ENCODE measurements around the gene C5orf58.
A peak's percentile ranks its signal among the peaks of the same experiment; 100 is the strongest.

C5orf58 gene

DNA sequence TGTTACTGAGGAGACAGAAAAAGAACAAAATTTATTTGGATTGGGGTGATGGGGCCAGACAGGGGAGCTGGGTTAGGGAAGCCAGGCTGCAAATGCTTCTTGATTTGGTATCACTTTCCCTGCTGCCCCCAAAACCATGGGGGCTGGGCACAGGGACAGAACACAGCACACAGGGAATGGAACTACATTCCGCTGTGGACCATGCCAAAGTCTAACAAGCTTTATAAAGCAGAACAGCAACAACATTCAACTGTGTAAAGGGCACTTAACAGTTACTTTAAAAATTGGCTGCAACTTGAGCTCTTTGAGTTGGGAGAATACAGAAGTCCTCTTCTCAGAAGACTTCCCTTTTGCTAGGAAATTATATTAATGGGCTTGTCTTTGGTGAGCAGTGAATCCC is 23.8 kb downstream of the C5orf58 start:
- no peak for DNase-seq (ENCODE audit: low read depth in 2 of 2)

DNA sequence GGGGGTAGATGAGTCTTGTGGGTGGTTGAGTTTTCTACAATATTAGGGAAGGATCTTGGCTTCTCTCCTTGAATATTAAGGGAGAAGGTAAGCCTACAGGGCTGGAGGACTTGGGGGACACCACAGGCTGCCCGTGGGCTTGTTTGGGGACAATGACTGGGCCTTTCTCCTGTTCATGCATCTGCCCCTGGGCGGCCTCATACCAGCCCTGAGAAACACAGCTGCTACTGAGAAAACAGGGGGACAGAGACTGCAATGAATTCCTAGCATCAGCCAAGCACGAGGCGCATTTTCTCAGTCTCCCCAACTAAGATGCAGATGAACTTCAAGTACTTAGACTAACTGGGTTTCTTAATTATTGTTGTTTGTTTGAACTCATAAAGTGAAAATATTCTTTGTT is 24.6 kb downstream of the C5orf58 start:
- DNase-seq (ENCODE audit: low read depth in 2 of 2): no peak

DNA sequence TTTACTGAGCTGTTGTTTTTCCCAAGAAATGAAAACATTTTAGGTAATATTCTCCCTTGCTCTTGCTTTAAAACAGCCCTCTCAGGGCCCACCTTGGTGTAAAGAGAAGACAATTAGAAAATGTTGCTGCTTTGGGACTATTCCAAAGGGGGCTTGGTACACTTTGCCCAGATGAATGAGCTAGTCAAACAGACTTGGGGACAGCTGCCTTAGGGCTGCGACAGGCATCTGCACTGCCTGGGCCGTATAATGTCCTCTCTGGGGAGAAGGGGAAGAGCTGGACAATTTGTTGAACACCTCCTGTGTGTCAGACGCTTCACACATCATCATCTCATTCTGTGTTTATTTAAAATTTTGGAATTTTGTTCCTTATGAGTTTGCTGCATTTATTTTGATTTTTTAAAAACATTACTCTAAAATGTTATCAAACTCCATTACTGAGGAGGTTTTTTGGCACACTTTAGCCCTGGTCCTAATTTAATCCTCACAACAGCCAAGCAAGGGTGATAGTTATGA is 28.8 kb downstream of the C5orf58 start:
- no peak for DNase-seq (ENCODE audit: low read depth in 2 of 2)

GRCh38 chr5:170262061-170263045 is 29.6 kb downstream of the C5orf58 start:
- no peak for DNase-seq (ENCODE audit: low read depth in 2 of 2)

- DNase-seq (ENCODE audit: low read depth in 2 of 2): no peak
These were observed 31.1 kb downstream of the C5orf58 start for GRCh38 chr5:170263906-170264305.

DNA sequence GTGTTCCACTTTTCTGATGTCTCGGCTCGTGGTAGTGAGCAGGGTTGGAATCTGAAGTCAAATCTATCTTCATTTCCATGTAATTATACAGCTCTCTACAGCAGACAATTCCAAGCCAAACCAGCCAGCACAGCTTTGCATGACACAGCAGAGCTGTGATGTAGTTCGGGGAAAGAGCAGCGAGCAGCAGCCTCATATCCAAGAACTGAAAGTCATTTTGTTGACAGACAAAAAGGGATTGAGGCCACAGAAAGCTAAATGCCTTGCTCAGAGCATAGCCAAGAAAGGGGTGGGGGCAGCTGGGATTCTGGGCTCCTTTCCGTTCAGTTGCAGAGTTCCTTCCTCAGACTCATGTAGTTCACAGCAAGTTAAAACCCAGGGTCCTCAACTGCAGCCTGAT is 32.7 kb downstream of the C5orf58 start:
- DNase-seq (ENCODE audit: low read depth in 2 of 2): no peak

DNA sequence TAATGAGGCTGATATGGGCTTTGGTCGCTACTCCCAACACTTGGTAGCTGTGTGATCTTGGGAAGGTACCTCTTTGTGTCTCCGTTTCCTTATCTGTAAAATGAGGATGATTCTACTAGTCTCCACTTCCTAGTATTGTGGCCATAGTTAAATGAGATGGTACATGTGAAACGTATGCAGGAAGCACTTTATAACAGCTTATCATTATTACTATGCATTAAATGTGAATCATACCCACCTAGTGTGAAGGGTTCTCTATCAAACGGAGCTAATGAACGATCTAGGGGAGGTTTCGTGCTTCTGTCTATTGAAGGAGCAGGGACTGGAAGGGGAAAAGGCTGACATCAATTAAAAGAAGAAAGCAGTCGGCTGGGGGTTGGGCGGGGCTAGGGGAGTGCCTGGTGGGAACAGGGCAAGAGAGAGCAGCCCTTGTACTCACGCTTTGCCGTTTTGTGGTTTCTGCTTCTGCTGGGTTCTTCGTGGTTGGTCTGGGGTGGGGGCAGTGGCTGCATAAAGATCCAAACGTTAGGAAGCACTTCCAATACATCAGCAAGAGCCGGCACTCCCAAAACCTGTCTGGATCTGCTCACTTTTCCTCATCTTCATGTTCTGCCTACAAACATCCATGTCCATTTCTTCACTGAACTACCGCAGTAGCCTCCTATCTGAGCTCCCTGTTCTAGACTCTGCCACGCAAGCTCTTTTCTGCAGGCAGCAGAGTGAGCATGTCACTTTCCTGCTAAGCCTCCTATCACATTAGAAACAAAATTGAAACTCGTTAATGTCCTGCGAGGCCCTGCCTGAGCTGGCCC is 34.0 kb downstream of the C5orf58 start:
- DNase-seq (ENCODE audit: low read depth in 2 of 2): no peak

GRCh38 chr5:170267431-170268152 is 34.8 kb downstream of the C5orf58 start:
- DNase-seq (ENCODE audit: low read depth in 2 of 2): peak; percentile 55 to 60

DNA sequence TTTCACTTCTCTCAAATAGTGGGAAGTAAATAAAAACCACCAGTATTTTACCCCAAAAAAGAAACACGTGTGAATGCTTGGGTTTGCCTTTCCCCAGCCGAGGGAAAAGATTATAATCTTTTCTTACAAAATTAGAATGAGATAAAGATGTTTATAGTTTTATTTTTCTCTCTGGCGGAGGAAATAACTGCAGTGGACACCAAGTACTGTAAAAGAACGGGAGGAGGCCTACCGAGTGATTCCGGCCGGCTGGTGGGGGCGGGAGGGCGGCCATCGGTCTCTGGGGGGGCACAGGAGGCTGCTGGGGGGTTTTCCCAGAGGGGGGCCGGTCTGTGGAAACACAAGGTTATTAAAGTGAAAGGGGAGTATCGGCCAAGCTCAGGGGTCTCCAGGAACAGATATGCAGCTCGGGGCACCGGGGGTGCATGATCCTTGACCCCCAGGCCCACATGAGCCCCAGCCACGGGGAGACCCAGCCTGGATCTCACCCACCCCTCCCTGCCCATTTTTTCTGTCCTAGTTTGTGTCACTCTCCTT is 35.4 kb downstream of the C5orf58 start:
- no peak for DNase-seq (ENCODE audit: low read depth in 2 of 2)

DNA sequence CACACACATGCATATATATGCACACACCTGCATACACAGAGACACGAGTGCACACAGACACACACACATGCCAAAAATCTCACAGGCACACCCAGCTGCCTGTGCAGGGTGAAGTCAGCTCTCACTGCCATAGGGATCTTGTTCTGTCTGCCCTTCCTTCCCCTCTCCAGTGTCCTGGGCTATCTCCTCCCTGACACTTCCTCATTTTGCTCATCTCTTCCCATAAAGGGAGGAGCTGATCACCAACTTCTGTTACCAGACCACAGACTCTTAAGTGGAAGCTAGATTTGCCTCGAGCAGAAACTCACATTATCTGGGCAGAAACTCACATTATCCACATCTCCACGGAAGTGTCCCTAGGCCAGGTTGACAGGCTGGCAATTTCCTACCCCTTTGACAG is 36.1 kb downstream of the C5orf58 start:
- no peak for DNase-seq (ENCODE audit: low read depth in 2 of 2)

GRCh38 chr5:170269579-170269978 is 36.8 kb downstream of the C5orf58 start:
- DNase-seq (ENCODE audit: low read depth in 2 of 2): peak in 1 of 2 donors; percentile 51

DNA sequence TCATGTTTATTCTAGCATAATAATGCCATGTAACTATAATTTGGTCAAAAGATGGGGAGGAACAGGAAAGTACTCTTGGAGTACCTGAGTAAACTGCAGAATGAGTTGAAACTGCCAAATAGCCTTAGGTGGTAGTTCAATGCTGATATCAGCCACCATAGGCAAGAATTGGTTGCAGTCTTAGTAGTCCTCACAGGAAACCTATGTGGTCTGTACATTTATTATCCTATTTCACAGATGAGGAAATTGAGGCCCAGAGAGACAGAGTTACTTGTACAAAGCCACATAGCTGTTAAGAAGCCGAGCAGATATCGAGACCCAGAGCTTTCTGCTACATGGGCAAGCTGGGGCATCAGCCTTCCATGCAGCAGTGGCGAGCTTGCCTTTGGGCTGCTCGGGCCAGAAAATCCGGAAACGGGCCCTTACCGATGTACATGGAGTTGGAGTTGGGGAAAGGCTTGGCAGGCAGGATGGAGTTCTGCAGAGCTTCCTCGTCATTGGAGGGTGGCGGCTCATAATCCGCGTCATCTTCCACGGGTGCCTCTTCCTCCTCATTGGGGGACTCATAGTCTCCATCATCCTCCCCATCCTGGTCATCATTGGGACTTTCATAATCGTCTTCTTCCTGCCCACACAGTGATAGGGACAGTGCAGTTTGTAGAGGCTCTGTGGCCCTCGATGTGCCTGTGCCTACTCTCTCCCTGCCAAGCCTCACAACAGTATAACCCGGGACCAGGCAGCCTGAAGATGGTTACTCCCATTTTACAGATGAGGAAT is 37.7 kb downstream of the C5orf58 start:
- DNase-seq (ENCODE audit: low read depth in 2 of 2): no peak

- no peak for DNase-seq (ENCODE audit: low read depth in 2 of 2)
These were observed 41.4 kb downstream of the C5orf58 start for GRCh38 chr5:170273968-170274710.

- no peak for DNase-seq (ENCODE audit: low read depth in 2 of 2)
These were observed 42.7 kb downstream of the C5orf58 start for GRCh38 chr5:170275376-170275994.

- DNase-seq (ENCODE audit: low read depth in 2 of 2): no peak
These were observed 43.4 kb downstream of the C5orf58 start for GRCh38 chr5:170276140-170276539.

DNA sequence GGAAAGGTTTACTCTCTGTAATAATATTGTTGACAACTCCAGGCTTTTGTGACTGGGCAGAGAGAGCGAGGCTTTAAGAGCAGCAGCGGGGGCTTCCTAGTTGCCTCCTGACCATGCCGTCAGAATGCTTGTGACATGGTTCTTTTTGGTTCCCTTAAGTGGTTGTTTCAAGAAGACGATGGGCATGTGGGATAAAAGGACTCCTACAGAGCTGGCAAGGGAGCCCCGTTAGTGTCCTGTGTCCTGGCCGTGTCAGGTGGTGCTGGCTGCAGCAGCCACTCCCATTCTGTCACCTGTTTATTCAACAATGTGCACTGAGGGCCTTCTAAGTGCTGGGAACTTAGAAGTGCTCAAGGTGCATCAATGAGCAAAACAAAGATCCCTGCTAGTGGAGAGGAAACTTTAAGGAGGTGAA is 45.1 kb downstream of the C5orf58 start:
- no peak for DNase-seq (ENCODE audit: low read depth in 2 of 2)

DNA sequence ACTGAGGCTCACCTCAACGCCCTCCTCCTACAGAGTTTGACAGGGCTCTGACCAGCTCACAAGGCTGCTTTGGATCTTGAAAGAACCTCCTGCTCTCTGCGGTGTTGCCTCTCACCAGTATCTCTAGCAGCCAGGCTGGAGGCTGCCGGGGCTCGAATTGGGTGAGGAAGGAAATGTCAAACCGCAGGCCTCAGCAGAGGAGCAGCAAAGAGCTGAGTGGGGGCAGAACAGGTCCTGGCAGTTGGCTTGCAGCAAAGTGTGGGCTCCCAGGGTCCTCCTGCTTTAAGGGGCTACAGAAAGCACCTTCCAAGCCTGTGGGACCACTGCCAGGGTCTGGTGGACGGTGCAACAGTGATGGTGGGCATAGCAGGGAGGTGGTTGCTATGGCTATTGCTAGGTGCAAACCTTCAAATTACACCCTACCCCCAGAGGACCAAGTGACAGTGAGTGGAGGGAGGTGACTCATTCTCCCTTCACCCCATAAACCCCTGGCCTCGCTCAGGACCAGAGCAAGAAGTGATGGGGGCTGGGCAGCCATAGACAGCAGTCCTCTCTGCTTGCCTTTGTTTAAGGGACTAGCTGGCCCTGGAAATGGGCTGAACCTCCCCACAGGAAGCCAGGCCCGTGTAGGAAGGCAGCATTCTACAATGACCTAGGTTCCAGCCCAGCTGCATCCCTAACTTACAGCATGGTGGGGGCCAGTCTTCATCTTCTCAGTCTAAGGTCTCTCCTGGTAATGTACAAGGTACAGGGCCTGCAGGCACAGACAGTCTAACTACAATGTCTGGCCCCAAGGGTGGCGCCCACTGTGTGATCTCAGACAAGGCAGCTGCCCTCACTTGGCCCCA is 46.0 kb downstream of the C5orf58 start:
- DNase-seq (ENCODE audit: low read depth in 2 of 2): peak; percentile 77

DNA sequence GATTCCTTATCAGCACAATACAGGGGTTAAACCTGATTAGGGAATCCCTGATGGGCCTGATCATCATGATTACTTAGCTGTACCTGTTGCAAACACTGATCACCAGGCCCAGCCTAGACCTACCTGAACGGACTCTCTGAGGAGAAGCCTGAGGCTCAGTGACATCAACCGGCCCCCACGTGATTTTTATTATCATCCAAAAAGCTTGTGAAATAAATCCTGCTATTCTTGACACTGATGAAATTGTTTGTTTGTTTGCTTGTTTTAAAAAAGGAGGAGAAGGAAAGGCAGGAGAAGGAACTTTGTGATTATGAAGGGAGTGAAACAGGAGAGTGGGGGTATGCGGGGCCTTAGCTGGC is 46.7 kb downstream of the C5orf58 start:
- no peak for DNase-seq (ENCODE audit: low read depth in 2 of 2)

DNA sequence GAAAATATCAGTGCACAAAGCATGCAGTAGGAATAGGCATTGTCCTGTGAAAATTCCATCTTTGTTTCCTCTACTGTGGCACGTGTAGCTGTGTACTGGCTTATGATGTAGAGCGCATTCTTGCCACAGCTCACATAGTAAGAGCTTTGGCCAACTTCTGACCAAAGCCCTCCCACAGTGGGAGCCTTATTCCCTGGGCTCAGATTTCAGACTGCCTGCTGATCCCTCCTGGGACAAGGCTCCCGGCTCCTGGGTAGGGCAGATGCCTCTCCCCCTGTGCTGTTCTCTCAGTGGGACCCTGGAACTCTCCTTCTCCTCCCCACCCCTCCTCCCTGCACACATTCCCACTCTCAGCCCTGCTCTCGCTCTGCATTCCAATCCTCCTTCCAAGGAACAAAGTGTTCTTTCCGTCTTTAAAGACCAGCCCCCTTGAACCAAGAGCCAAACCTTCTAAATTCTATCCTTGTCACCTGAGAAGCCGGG is 47.3 kb downstream of the C5orf58 start:
- no peak for DNase-seq (ENCODE audit: low read depth in 2 of 2)
